Measurements from ENCODE around the gene RBM20.
"Not testable (repeated sequence)": the region's sequence is repeated elsewhere in the genome, so short reads cannot be mapped to it uniquely, and the experiment has no call there.

- TF ChIP-seq ZNF274 (IDR thresholded peaks at IDR 0.05; ENCODE audit: low read depth, low read length); YY1 (IDR thresholded peaks at IDR 0.05; ENCODE audit: insufficient read depth, insufficient read length); SUZ12 (IDR thresholded peaks at IDR 0.05; ENCODE audit: extremely low read depth, insufficient read depth, insufficient read length): not testable (repeated sequence)
Measured at GRCh38 chr10:110623316-110623715, 20.8 kb upstream of the RBM20 start.

Measured in NT2/D1 (cell line).